ENCODE measurements around the gene CXCR3.

Gene CXCR3

DNA sequence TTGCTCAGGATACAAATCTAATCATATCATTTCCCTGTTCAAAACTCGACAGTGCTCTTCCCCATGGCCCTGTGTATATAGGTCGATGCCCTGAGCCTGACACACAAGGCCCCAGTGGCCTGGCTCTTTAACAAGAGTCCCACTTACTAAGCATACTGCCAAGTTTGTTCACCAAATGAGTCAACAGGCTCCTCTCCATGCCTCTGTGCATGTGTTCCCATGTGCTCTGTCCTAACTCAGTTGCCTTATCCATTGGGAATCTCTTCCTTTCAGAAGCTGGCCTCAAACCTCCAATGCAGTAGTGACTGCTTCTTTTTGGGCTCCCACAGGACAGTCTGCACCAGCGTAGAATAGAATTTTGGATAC is 18.9 kb upstream of the CXCR3 start:
- no peak for DNase-seq (ENCODE audit: low read depth in 2 of 3, low spot score in 2 of 3)

DNA sequence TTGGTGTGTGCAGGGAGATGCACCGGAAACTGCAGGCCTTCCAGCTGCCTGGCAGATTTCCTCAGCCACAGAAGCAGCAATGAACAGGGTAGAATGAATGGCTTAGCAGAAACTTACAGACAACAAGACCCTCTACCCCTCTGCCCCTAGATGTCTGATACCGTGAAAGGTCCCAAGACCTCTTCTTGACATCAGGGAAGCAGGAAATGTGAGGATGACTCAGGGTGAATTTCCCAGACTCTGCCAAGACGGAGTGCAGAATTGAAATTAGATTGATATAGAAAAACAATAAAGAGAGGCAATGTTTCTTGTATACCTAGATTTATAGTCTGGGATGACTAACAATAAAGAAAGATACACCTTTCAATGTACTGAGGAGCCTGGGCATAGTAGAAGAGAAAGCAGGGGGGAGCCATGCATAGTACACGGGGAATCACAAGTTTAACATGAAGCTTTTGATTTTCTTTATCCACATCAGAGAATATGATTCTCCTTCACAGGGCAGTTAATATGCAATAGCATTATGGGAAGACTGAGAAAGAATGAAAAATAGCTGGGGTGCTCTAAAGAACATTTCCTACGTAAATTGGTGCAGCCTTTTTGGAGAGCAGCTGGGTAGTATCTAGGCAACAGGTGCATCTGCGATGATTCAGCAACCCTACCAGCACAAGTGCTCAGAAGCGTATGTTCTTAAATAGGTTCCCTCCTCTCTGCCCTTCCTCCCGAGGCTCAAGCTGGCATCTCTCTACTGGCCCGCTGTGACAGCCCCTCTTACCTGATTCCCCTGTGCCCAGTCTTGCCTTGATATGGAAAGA is 18.3 kb upstream of the CXCR3 start:
- no peak for DNase-seq (ENCODE audit: low read depth in 2 of 3, low spot score in 2 of 3)

DNA sequence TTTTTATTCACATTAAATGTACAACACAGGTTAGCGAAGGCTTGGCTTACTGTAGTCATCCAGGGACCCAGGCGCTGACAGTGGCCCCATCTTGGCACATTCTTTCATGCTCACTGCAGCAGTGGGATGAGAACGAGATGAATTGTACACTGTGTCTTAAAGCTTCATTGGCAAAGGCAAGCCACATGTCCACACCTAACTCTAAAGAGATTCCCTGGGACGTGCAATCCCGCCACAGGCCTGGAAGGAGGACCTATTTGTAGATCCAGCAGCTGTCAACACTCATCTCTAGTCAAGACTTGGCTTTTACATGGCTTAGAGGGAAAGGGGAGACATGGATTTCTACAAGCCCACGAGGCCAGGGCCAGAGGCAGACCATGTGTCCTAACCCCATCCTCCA is 16.1 kb upstream of the CXCR3 start:
- DNase-seq (ENCODE audit: low read depth in 2 of 3, low spot score in 2 of 3): no peak

DNA sequence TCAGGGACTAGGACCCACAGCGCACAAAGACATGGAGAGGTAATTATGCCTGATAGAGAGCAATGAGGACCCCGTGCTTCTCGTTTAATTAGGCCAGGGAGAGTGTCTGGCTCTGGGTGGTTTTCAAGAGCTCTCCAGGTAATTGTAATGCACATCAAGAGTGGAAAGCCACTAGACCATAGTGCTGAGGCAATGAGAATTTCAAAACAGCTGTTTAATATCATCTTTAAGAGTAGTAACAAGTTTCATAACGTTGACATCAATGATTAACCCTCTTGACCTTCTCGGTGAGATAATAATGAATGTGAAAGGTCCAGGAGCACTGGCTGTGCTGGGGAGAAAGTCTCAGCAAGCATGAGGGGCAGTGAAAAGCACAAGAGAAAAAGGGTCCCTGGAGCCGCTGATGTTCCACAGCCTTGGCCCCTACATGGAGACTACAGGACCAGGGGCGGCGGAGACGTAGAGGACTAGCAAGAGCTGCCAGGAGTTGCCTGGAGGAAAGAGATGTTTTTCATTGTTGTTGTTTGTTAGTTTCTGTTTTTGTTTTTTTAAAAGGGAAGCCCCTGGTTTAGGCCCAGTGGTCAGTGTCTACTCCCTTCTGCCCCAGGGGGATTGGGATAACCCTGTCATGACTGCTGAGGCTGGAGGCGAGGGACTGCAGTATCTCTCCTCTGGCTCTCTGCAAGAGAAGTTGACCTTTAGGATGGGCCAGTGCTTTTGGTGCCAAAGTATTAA is 14.8 kb upstream of the CXCR3 start:
- no peak for DNase-seq (ENCODE audit: low read depth in 2 of 3, low spot score in 2 of 3)

DNA sequence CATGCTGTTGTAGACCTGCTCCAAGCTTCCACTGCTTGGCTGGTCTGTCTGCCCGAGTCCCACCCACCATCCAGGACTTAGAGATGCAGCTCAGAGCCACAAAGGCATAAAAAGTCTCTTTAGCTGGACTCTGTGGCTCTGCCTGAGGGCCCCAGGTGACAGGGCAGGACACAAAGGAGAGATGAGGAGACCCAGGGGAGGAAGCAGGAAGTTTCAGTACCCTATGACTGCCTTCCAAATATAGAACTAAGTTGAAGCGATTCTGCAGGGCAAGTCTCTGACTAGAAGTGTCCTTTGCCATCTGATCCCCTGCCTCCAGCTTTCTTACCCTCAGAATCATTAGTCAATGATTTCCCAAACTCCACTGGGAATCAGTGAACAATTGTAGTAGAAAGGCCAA is 11.2 kb upstream of the CXCR3 start:
- DNase-seq (ENCODE audit: low read depth in 2 of 3, low spot score in 2 of 3): no peak

DNA sequence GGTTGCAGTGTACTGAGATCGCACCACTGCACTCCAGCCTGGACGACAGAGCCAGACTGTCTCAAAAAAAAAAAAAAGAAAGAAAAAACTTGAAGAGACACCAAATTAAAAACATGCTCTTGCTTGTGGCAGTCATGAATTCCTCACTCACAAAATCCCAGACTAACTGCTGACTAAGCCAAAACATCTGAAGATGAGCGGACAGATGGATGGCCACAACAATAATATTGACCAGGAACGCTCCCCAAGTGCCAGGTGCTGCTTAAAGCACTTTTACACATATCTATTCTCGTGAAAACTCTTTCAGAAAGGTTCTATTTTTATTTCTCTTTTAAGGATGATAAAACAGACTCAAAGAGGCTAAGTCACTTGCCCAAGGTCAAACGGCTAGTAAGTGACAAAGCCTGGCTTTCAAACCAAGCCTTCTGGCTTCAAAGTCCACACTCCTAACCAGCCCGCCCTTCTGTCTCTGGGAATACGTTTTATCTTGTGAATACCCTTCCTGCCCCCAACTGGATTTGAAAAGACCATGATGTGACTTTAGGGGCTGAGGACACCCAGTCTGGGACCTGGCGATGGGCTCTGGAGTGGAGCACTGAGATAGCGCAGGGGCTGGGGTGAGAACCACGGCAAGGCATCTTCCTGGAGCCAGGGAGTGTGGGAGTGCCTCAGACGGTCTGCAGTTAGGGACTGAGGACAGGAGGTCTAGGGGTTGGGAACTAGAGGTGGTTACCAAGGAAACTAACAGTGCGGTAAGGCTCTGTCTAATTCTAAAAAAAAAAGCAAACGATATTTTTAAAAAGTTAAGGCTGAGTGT is 9.5 kb upstream of the CXCR3 start:
- DNase-seq (ENCODE audit: low read depth in 2 of 3, low spot score in 2 of 3): no peak

DNA sequence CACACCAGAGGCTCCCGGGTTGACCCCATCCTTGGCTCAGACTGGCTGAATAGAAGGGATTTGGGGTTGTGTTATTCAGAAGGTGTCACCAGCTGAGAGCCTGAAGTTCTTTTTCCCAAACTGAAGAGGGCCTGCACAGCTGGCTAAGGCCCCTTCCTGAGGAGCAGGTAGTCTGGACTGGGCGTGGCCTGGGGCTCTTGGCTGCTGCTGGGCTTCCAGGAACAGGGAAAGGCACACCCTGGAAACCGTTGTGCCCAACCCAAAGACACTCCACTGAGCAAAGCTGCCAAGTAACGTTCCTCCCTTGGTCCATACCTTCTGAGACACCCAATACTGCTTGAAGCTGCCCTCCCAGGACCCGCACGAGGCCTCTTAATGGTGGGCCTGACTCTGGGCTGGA is 8.3 kb upstream of the CXCR3 start:
- no peak for DNase-seq (ENCODE audit: low read depth in 2 of 3, low spot score in 2 of 3)

DNA sequence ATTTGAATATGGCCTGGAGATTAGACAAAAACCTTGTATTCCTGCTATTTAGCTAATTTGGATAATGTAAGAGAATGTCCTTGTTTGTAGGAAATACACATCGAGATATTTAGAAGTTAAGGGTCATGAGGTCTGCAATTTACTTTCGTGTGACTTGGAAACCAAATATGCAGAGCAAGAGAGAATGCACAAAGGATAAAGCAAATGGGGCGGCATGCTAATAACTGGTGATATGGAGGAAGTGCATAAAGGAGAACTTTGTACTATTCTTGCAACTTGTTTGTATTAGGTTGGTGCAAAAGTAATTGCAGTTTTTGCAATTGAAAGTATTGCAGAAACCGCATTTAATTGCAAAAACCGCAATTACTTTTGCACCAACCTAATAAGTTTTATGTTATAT is 7.2 kb upstream of the CXCR3 start:
- no peak for DNase-seq (ENCODE audit: low read depth in 2 of 3, low spot score in 2 of 3)

DNA sequence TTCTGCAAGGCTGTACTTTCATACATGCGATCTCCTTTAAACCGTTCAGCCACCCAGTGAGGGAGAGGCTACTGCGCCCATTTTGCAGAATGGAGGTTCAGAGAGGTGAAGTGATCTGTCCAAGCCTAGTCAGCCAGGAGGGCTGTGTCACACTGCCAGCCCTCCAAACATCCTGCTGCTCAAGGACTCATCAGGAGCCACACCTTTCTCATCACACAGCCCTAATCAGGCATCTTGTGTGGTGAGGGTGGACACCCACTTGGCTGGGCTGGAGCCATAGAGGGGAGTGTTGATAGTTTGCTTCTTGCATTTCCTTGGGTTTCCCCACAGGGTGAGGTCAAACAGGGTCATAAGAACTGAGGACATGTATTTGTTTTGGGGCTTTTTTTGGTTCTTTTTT is 5.4 kb upstream of the CXCR3 start:
- no peak for DNase-seq (ENCODE audit: low read depth in 2 of 3, low spot score in 2 of 3)

DNA sequence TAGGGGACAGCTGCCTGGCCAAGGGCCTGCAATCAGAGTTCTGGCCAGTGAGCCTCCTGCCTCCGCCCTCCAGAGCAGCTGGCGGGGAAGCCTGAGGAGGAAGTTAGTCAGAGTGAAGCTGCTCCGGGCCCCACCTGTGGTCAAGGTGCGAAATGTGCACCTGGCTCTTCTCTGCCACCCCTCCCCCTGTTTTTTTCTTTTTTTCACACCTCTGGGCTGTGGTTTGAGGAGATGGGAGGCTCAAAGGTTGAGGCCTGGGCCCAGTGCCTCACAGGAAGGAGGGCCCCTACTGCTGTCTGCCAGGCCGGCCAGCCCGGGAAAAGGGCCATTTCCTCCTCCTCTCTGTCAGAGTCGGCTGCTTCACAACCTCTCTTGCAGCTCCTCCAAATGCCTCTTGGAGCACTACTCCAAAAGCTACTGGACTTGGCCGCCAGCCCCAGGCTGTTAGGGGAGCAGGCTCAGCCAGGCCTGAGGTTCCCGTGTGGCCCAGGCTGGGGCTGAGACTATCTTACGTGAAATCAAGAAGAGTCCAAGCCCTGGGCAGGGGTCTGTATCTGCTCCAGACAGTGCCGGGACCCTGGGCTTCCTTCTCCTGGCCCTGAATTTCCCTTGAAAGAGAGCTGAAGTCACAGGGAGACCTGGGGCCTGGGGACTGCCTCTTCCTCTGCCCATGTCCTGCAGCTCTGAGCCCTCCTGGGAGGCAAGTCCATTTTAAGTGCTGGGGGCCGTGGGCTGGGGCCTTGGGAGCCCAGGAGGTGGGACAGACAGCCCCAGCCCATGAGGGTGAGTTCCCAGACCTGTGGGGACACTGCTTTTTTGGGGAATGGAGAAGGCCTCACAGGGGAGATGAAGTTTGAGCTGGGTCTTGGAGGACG is 4.5 kb upstream of the CXCR3 start:
- DNase-seq (ENCODE audit: low read depth in 2 of 3, low spot score in 2 of 3): peak; percentile 37 to 65 (median 43)

DNA sequence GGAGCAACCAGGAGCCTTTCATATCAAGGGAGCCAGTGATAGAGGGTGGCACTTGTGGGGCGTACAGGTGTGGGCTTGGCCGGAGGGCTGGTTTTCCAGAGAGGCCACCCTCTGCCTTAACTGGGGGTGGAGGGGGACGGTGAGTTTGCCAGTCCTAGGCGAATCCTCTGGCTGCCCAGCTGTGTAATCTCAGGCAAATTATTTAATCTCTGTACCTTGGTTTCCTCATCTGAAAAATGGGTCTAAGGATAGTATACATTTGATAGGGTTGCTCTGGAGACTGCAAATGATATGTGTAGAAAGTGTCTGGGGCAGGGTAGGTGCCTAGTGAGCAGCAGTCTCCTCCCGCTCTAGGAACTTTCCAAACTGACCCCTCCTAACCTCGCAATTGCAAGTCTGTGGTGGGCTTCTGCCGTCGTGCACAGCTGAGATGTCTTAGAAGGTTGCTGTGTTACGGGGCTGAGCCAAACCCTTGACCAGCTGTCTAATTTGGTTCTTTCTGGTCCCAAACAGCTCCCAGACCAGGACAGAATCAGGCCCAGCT is 3.8 kb upstream of the CXCR3 start:
- DNase-seq (ENCODE audit: low read depth in 2 of 3, low spot score in 2 of 3): no peak

DNA sequence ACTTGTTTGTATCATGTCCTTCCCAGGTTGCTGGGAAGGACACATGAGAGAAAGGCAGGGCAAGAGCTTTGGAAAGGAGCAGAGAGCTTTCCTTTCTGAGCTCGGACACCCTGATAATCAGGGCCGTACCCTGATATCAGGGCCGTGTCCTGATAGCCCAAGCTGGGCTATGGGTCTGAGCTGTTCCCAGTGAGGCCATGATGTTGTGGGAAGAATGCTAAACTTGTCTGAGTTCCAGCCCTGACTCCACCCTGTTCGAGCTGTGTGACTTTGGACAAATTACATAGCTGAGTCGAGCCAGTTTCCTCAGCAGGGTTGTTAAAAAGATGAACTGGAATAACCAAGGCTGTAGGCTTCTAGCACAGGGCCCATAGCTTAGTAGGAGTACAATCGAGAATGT is 3.3 kb upstream of the CXCR3 start:
- DNase-seq (ENCODE audit: low read depth in 2 of 3, low spot score in 2 of 3): no peak

DNA sequence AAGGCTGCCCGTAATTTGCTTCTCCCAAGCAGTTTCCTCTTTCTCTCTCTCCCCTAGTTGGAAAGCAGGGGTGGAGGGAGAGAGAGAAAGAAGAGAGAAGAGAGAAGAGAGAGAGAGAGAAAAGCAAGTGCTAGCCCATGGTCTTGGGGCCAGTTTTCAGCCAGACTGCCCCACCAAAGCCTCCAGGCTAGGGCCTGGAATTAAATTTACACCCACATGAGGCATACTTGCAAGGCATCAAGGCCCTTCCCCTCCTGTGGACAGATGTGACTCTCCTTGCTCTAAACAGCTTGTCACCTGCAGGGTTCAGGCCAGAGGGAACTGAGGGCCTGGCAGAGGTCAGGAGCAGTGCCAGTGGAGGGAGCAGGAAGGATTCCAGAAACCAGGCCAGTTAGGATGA is 1.7 kb upstream of the CXCR3 start:
- DNase-seq (ENCODE audit: low read depth in 2 of 3, low spot score in 2 of 3): no peak

DNA sequence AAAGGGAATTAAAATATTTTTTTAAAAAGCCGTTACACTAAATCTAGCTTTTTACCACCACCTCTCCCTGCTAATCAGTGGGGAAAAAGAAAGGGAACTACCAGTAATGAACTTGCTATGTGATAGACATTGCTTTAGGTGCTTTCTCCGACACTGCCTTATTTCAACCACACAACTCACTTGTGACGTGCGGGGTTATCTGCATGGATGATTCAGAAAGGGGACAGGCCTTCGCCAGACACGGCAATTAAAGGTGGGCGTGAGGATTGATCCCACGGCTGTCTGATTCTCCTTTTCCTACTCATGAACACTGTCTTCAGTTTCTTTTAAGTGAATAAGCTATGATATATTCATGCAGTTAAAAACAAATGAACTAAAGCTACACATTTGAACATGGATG is 882 bp upstream of the CXCR3 start:
- peak in 2 of 3 experiments; percentile 17 to 48 for DNase-seq (ENCODE audit: low read depth in 2 of 3, low spot score in 2 of 3)

DNA sequence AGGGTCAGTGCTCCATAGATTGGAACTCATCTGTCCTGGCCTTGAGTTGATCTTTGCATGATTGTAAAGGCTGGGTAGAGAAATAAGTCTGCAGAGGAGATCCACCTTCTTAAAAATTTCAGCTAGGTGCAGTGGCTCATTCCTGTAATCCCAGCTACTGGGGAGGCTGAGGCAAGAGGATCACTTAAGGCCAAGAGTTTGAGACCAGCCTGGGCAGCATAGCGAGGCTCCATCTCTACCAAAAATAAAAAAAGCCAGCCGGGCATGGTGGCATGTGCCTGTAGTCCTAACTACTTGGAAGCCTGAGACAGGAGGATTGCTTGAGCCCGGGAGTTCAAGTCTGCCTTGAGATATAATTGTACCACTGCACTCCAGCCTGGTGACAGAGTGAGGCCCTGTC is 476 bp upstream of the CXCR3 start:
- DNase-seq (ENCODE audit: low read depth in 2 of 3, low spot score in 2 of 3): no peak

DNA sequence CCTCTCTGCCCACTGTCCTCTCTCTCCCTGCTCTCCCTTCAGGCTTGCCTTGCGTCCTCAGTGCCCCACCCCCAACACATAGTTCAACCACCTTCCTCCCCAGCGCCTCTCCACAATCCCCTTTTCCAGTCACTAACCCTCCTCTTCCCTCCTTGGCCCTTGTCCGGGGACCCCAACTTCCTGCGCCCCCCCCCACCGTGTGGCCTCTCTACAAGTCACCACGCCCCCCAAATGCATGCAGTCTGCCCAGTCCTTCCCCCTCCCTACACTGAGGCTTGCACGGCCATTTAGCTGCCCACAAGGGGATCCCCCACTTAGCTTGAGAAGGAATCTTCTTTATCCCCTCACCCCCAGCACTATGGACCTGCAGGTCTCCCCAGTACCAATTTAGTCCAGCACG is 569 bp downstream of the CXCR3 start:
- no peak for DNase-seq (ENCODE audit: low read depth in 2 of 3, low spot score in 2 of 3)

DNA sequence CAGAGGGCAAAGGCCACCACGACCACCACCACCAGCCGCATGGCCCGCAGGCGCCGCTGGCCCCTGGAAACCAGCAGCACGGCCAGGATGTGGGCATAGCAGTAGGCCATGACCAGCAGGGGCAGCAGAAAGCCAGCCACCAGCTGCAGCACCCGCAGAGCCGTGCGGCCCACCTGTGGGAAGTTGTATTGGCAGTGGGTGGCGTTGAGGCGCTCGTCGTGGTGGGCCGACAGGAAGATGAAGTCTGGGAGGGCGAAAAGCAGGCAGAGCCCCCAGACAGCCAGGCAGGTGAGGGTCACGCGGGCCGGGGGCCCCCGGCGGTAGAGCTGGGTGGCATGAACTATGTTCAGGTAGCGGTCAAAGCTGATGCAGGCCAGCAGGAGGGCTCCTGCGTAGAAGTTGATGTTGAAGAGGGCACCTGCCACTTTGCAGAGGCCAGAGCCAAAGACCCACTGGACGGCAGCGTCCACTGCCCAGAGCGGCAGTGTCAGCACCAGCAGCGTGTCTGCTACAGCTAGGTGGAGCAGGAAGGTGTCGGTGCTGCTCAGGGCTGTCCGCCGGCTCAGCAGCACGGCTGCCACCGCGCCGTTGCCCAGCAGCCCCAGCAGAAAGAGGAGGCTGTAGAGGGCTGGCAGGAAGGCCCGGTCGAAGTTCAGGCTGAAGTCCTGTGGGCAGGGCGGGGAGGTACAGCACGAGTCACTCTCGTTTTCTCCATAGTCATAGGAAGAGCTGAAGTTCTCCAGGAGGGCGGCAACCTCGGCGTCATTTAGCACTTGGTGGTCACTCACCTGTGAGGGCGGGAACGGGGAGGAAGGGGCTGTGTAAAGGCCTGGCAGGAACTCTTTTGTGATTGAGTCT is 1.4 kb downstream of the CXCR3 start:
- no peak for DNase-seq (ENCODE audit: low read depth in 2 of 3, low spot score in 2 of 3)

DNA sequence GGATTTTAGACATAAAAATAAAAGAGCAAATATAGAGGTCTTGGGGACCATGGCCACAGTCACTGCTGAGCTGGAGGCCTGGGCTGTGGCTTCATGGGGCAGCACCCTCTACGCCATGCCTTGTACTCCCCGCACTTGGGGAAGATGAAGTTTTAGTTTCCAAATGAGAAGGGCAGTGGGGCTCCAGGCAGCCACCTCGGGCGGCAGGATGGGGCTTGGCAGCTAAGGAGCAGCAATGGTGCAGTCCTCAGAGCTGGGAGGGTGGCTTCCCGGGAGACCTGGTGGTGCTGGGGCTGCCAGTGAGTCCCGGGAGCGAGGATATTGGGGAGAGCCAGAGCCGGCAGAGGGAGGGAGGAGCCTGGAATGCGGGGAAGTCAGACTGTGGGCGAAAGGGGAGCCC is 2.4 kb downstream of the CXCR3 start:
- DNase-seq (ENCODE audit: low read depth in 2 of 3, low spot score in 2 of 3): no peak

DNA sequence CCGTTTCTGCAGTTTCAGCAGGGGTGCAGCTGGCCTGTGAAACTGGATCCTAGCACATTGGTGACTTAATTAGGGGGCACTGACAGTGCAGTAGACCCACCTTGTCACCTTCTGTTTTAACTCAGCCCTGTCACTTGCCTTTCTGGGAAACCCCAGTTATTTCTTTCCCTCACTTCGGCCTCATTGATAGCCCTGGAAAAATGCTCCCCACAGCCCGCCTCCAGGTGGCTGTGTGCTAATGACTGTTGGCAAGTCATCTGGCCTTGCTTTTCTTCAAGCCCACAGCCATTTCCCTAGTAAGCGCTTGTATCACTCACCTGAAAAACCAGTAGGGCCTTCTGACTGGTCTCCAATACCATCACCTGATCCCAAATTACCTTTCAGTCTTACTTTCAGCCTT is 3.3 kb downstream of the CXCR3 start:
- no peak for DNase-seq (ENCODE audit: low read depth in 2 of 3, low spot score in 2 of 3)

DNA sequence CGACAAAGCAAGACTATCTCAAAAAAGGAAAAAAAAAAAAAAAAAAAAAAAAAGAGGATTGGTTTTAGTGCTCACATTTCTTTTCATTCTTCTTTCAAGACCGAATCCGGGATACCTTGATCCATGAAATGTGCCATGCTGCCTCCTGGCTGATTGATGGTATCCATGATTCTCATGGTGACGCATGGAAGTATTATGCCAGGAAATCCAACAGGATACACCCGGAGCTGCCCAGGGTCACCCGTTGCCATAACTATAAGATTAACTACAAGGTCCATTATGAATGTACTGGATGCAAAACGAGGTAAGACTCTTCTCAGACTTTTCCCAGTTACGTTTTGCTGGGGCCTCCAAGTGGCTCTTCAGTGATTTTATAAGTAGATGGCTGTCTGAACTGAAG is 6.1 kb downstream of the CXCR3 start:
- no peak for DNase-seq (ENCODE audit: low read depth in 2 of 3, low spot score in 2 of 3)

All from activated CD8-positive, alpha-beta memory T cell treated with anti-CD3 and anti-CD28 coated beads for 48 hours (primary cell).